IPS DF 4.7 (cell line): ENCODE data around the gene TRAPPC1.

Experiments
- DNase-seq: peaks from one replicate; pipeline ENCODE4 v3.0.0-alpha.2; 2013; ENCODE audit warnings: low spot score; ENCODE audit errors: extremely low read depth

The TRAPPC1 gene

GRCh38 chr17:7903154-7904103 is 28.3 kb downstream of the TRAPPC1 start:
- DNase-seq: no peak

GRCh38 chr17:7897773-7898172 is 34.0 kb downstream of the TRAPPC1 start:
- no peak for DNase-seq

- no peak for DNase-seq
Observed at GRCh38 chr17:7897090-7897489, 34.7 kb downstream of the TRAPPC1 start.

GRCh38 chr17:7894866-7895265 is 36.9 kb downstream of the TRAPPC1 start:
- DNase-seq: no peak

- DNase-seq: no peak
Observed at GRCh38 chr17:7894226-7894625, 37.5 kb downstream of the TRAPPC1 start.

GRCh38 chr17:7893187-7893880 is 38.4 kb downstream of the TRAPPC1 start:
- DNase-seq: no peak

- DNase-seq: no peak
Observed at GRCh38 chr17:7889166-7889955, 42.4 kb downstream of the TRAPPC1 start.

- no peak for DNase-seq
Observed at GRCh38 chr17:7888184-7888920, 43.4 kb downstream of the TRAPPC1 start, which contains the start of gene CHD3. TSS of gene CHD3 (plus strand) at chr17:7888789. CDS start at chr17:7889001, 212 bp downstream.

- DNase-seq: no peak
Observed at GRCh38 chr17:7887482-7888183, 44.1 kb downstream of the TRAPPC1 start.

- DNase-seq: no peak
Observed at GRCh38 chr17:7887038-7887481, 44.7 kb downstream of the TRAPPC1 start.

- no peak for DNase-seq
Observed at GRCh38 chr17:7886227-7887037, 45.3 kb downstream of the TRAPPC1 start.

GRCh38 chr17:7885367-7886226 is 46.1 kb downstream of the TRAPPC1 start:
- DNase-seq: no peak

- DNase-seq: no peak
Observed at GRCh38 chr17:7884581-7885366, 47.0 kb downstream of the TRAPPC1 start.

- no peak for DNase-seq
Observed at GRCh38 chr17:7883781-7884386, 47.9 kb downstream of the TRAPPC1 start.

- no peak for DNase-seq
Observed at GRCh38 chr17:7882629-7883028, 49.1 kb downstream of the TRAPPC1 start.

GRCh38 chr17:7882068-7882467 is 49.7 kb downstream of the TRAPPC1 start:
- no peak for DNase-seq
